ENCODE data around the gene KLHL22.

DNA sequence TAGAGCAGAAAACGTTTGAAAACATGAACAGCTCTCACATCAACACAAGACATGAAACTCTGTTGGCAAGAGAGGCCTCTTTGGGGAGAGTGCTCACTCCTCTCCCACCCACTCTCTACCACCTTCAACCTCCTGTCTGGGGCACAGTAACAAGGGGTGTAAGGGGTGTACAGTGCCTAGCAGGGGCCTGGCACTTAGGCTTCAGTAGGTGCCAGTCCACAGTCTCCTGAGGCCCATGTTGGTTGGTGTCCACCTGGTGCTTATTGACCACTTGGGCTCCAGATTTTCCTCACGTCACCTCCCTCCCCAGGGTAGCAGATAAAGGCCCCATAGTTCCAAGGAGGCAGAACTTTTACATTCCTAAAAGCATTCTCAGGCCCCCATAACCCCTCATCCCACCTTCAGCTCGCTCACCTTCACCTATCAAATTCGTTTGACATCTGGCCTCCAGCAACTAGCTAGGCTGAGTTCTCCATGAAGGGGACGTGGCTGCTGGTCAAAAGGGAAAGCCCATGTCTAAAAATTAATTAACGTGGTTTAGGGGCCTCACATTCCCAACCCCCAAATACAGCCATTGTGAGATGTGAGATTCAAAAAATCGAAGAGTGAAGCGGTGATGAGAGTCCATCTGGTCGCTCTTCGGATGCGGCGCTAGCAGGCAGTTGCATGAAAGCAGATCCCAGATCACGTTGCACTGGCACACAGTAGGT is 11.1 kb upstream of the KLHL22 start:
- TF ChIP-seq EZH2 (conservative IDR thresholded peaks at IDR 0.05; ENCODE audit: low read depth, low read length) (no peak), MTA3 (CRISPR knock-in tag; IDR thresholded peaks at IDR 0.05) (no peak), ZNF577 (CRISPR knock-in tag; IDR thresholded peaks at IDR 0.05; ENCODE audit: borderline replicate concordance, low read depth) (no peak), ZNF12 (CRISPR knock-in tag; IDR thresholded peaks at IDR 0.05) (no peak), ZNF496 (CRISPR knock-in tag; IDR thresholded peaks at IDR 0.05; ENCODE audit: insufficient replicate concordance) (no peak), CBX5 (CRISPR knock-in tag; IDR thresholded peaks at IDR 0.05; ENCODE audit: borderline replicate concordance) (no peak), CBFB (CRISPR knock-in tag; IDR thresholded peaks at IDR 0.05) (no peak), ZNF7 (CRISPR knock-in tag; IDR thresholded peaks at IDR 0.05) (no peak), ZNF768 (CRISPR knock-in tag; IDR thresholded peaks at IDR 0.05) (no peak), KDM1A (CRISPR knock-in tag; IDR thresholded peaks at IDR 0.05) (no peak), RXRA (CRISPR knock-in tag; IDR thresholded peaks at IDR 0.05) (no peak)
- TF ChIP-seq, protein P1, sequence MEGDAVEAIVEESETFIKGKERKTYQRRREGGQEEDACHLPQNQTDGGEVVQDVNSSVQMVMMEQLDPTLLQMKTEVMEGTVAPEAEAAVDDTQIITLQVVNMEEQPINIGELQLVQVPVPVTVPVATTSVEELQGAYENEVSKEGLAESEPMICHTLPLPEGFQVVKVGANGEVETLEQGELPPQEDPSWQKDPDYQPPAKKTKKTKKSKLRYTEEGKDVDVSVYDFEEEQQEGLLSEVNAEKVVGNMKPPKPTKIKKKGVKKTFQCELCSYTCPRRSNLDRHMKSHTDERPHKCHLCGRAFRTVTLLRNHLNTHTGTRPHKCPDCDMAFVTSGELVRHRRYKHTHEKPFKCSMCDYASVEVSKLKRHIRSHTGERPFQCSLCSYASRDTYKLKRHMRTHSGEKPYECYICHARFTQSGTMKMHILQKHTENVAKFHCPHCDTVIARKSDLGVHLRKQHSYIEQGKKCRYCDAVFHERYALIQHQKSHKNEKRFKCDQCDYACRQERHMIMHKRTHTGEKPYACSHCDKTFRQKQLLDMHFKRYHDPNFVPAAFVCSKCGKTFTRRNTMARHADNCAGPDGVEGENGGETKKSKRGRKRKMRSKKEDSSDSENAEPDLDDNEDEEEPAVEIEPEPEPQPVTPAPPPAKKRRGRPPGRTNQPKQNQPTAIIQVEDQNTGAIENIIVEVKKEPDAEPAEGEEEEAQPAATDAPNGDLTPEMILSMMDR (CRISPR knock-in tag; IDR thresholded peaks at IDR 0.05), result no peak
- TF ChIP-seq, protein P2, sequence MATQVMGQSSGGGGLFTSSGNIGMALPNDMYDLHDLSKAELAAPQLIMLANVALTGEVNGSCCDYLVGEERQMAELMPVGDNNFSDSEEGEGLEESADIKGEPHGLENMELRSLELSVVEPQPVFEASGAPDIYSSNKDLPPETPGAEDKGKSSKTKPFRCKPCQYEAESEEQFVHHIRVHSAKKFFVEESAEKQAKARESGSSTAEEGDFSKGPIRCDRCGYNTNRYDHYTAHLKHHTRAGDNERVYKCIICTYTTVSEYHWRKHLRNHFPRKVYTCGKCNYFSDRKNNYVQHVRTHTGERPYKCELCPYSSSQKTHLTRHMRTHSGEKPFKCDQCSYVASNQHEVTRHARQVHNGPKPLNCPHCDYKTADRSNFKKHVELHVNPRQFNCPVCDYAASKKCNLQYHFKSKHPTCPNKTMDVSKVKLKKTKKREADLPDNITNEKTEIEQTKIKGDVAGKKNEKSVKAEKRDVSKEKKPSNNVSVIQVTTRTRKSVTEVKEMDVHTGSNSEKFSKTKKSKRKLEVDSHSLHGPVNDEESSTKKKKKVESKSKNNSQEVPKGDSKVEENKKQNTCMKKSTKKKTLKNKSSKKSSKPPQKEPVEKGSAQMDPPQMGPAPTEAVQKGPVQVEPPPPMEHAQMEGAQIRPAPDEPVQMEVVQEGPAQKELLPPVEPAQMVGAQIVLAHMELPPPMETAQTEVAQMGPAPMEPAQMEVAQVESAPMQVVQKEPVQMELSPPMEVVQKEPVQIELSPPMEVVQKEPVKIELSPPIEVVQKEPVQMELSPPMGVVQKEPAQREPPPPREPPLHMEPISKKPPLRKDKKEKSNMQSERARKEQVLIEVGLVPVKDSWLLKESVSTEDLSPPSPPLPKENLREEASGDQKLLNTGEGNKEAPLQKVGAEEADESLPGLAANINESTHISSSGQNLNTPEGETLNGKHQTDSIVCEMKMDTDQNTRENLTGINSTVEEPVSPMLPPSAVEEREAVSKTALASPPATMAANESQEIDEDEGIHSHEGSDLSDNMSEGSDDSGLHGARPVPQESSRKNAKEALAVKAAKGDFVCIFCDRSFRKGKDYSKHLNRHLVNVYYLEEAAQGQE (IDR thresholded peaks at IDR 0.05; ENCODE audit: borderline replicate concordance in 1 of 2, low read depth in 1 of 2, low read length in 2 of 2), result no peak

All from HepG2 (cell line).